Measurements from ENCODE around the gene PMS1. TPM values are rescaled to one million over a fixed set of nuclear protein-coding genes. Genes with fewer than 3 reads are reported as not detected.
"Not testable (repeated sequence)": the region's sequence is repeated elsewhere in the genome, so short reads cannot be mapped to it uniquely, and the experiment has no call there.

Gene PMS1
- total RNA-seq = 10 to 100 TPM; 12.0 to 15.0 (median 12.8) TPM

DNA sequence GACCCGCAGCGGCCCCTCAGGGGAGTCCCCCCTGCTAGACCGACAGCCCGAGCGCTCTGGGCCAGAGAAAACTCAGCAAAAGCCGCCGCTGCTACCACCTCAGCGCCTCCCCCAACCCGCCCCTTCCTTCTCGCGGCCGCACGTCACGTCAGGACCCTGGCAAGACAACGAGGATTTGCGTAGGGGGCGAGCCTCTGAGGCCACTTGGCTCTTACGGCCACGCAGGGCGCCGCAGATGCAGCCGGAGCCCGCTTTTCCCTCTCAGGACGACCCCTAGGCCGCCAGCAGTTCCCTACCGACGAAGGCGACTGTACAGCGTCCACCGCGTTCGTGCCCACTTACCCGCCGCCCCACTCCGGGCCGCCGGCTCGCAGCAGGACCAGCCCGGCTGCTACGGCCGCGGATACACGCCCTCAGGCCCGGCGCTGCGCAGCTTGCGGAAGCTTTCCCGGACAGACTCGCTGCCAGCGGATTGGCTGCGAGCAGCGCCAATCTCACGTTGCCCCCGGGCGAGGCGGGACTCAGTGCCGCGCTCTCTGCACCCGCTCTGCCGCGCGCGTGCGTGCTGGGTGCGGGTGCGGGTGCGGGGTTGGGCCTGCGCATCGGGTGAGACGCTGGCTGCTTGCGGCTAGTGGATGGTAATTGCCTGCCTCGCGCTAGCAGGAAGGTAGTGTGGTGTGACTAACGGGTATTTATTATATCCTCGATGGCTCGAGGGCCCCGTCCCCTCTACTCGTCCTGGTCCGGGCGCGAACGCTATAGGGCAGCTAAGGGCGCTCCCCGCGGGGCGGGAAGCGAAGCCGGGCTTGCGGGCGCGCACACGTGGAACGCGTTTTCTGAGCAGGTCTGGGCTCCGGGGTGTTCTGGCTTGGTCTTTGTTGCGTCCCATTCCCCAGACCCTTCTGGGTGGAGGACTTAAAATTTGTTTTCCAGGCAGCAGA is at the start of gene PMS1, which contains the start of gene ORMDL1:
Gene PMS1 (plus strand): TSS at position 524 of the 941 bp plus-strand sequence. CDS start 7,360 bp downstream, outside the sequence.
Gene ORMDL1 (minus strand): TSS at position 413 of the 941 bp plus-strand sequence. CDS start 1,744 bp downstream, outside the sequence.
- TF ChIP-seq POLR2AphosphoS5 (IDR thresholded peaks at IDR 0.05) (peak; percentile 92 to 97), CTCF (IDR thresholded peaks at IDR 0.05) (peak in 1 of 3 experiments; percentile 16), EP300 (IDR thresholded peaks at IDR 0.05) (no peak), POLR2A (IDR thresholded peaks at IDR 0.05; ENCODE audit: low read depth) (peak; percentile 60)
- peaks cover 8 to 38% (median 17%) of the 10 kb centered on the region in 4 donors for H3K36me3 ChIP-seq
- intact Hi-C loops (cut with DNase I) = loop anchor here (5.0 kb wide), 1 partner anchor 122 kb away; the partner anchor contains the start of gene ASNSD1

DNA sequence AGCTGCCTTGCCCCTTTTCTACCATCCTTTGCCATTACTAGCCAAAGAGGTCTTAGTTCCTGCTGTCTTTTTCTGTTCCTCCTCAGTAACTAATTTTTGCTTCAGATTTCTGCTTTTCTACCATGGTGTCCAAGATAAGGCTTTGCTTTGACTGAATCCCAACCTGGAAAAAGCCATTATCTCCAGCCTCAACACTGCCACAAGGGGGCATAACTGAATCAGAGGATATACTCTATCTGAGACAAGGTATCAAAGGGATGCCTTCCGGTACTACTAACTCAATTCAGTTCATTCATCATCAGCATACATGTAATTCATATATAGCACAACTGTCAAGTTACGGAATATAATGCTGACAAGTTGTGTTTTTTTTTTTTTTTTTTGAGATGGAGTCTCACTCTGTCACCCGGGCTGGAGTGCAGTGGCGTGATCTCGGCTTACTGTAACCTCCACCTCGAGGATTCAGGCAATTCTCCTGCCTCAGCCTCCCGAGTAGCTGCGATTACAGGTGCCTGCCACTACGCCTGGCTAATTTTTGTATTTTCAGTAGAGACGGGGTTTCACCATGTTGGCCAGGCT is 33.1 kb upstream of the PMS1 start:
- peak; percentile 35 to 63 (median 47) for TF ChIP-seq CTCF (IDR thresholded peaks at IDR 0.05)
- TF ChIP-seq POLR2A (IDR thresholded peaks at IDR 0.05; ENCODE audit: low read depth) = no peak
- no peak for TF ChIP-seq POLR2AphosphoS5 (IDR thresholded peaks at IDR 0.05)
- DNase-seq (ENCODE audit: extremely low spot score) = no peak
- H3K36me3 ChIP-seq = peaks cover 5 to 81% (median 50%) of the 10 kb centered on the region in 4 donors
- no peaks in the 10 kb centered on the region for H3K27me3 ChIP-seq
- no peak overlapping the region for H3K27ac ChIP-seq (replicated peaks in 1 of 4)
- intact Hi-C loops (cut with DNase I) = loop anchor here (10.0 kb wide), 1 partner anchor 314 kb away; the partner anchor contains the start of gene MSTN
- H3K9me3 ChIP-seq = no peaks in the 10 kb centered on the region
- 82% methylated on average over 10 of the region's 10 CpGs for WGBS
- no peak overlapping the region for H3K4me3 ChIP-seq
- no peaks in the 10 kb centered on the region for H3K4me1 ChIP-seq

More for the DNA sequence above, at the start of gene PMS1, which contains the start of gene ORMDL1:
- Histone ChIP-seq H3K9me3 (no peaks in the 10 kb centered on the region), H3K27me3 (no peaks in the 10 kb centered on the region), H3K27ac (replicated peaks in 1 of 4) (peak within 1 kb of the TSS; percentile 92 to 98 (median 93)), H3K4me1 (peaks cover 23 to 55% (median 50%) of the 10 kb centered on the region in 4 donors), H3K4me3 (peak within 1 kb of the TSS; percentile 70 to 87 (median 76))
- 0% methylated on average over 41 of the region's 96 CpGs for WGBS
- DNase-seq (ENCODE audit: extremely low spot score) = peak; percentile 97

DNA sequence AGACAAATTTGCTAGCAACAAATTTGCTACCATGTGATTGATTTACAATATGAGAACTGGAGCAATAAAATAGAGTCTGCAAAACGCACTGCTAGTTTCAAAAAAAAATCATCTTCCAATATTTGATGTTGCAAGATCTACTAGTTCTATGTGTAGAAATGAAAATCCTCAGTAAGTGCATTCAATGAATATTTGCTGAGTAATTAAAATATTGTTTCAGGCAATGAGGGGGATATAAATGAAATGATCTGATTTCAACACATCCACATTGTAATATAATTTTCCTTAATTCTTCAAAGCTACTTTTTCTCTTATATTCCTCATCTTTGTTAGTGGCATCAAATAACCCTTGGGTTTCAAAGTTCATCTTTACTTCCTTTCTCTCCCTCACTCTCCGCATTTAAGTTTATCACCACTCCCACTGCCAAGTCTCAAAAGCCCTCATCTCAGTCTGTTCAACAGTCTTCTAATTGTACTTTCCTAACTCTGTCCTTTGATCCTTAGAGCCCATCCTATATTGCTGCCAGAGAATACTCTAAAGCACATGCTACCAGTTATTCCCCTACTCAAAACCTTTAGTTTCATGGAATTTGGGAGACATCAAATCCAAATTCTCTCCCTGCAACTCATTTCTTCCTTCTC is 27.8 kb upstream of the PMS1 start:
- Histone ChIP-seq H3K4me1 (peaks cover 0 to 4% (median 0%) of the 10 kb centered on the region in 4 donors), H3K9me3 (no peaks in the 10 kb centered on the region), H3K27me3 (no peaks in the 10 kb centered on the region), H3K27ac (replicated peaks in 1 of 4) (no peak overlapping the region), H3K36me3 (peaks cover 5 to 48% (median 34%) of the 10 kb centered on the region in 4 donors), H3K4me3 (no peak overlapping the region)
- intact Hi-C loops (cut with DNase I) = loop anchor here (10.0 kb wide), 1 partner anchor 308 kb away; the partner anchor contains the start of gene MSTN
- TF ChIP-seq CTCF (IDR thresholded peaks at IDR 0.05) = no peak
- no peak for TF ChIP-seq EP300 (IDR thresholded peaks at IDR 0.05)
- no peak for TF ChIP-seq POLR2A (IDR thresholded peaks at IDR 0.05; ENCODE audit: low read depth)
- no peak for TF ChIP-seq POLR2AphosphoS5 (IDR thresholded peaks at IDR 0.05)
- DNase-seq (ENCODE audit: extremely low spot score) = no peak
- 78% methylated on average over 2 of the region's 2 CpGs for WGBS

DNA sequence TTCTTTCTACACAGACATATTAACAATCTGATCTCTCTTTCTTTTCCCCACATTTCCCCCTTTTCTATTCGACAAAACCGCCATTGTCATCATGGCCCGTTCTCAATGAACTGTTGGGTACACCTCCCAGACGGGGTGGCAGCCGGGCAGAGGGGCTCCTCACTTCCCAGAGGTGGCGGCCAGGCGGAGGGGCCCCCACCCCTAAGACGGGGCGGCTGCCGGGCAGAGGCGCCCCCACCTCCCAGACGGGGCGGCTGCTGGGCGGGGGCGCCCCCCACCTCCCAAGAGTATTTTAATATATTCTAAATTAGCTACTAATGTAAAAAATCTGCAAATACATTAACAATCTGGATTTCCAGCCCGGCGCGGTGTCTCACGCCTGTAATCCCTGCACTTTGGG is 24.1 kb upstream of the PMS1 start:
- H3K27me3 ChIP-seq; H3K27ac ChIP-seq (replicated peaks in 1 of 4); intact Hi-C loops (cut with DNase I); DNase-seq (ENCODE audit: extremely low spot score); H3K9me3 ChIP-seq; H3K4me3 ChIP-seq: not testable (repeated sequence)
- Histone ChIP-seq H3K36me3 (peaks cover 0 to 19% (median 1%) of the 10 kb centered on the region in 4 donors), H3K4me1 (peaks cover 9 to 18% (median 15%) of the 10 kb centered on the region in 4 donors)
- 92% methylated on average over 14 of the region's 19 CpGs for WGBS
